ENCODE data around the gene SLC23A3.

SLC23A3 gene

DNA sequence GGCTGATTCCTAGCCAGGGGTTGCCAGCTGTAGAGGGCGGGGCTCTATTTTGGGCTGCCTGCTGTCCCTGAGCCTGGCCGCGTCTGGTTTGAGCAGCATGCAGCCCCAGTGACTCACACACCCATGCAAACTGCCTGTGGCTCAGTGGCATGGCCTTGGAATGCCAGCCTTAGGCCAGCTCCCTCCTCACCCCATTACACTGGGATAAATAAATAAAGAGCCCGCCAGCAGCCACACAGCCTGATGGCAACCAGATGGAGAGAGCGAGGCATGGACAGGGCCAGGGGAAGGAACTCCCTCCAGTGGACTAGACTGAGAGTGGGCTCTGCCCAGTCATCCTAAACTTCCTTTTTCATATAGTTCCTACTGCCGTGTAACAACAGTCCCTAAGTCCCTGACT is 27.5 kb downstream of the SLC23A3 start:
- no peak for DNase-seq (ENCODE audit: low spot score)

GRCh38 chr2:219140722-219141121 is 29.1 kb downstream of the SLC23A3 start:
- DNase-seq (ENCODE audit: low spot score): no peak

DNA sequence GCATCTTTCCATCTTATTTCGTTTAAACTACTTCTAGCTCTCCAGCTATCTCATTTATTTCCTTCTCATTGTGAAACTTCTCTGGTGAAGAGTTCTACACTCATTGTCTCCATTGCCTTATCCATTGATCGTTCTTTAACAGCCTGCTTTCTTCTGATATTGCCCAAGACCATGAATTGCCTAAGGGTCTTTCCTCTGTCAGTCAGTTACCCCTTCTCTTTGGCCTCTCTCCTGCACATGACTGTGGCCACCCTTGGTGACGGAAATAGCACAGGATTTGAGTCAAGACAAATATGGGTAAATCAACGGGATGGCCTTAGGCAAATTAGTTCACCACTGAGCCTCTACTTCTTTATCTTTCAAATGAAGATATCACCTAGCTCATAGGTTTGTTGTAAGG is 35.9 kb downstream of the SLC23A3 start:
- DNase-seq (ENCODE audit: low spot score): no peak

DNA sequence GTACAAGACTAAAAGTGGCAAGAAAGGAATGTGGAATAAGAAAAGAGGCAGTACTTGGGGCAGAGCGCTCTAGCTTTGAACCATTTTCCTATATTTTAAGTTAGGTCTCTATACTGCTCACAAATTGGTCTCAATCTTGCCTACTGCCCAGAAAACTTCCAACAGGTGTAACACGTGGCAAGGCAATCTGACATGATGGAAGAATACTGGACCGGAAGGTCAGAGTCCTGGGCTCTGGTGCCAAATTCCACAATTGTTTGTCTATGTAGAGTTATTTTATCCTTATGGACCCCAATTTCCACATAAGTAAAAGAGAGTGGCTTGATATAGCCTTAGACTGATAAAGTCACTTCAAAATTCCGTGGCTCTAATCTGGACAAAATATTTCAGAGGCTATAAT is 38.1 kb downstream of the SLC23A3 start:
- no peak for DNase-seq (ENCODE audit: low spot score)

GRCh38 chr2:219131327-219131726 is 38.5 kb downstream of the SLC23A3 start:
- no peak for DNase-seq (ENCODE audit: low spot score)

GRCh38 chr2:219129589-219129988 is 40.2 kb downstream of the SLC23A3 start:
- no peak for DNase-seq (ENCODE audit: low spot score)

- DNase-seq (ENCODE audit: low spot score): no peak
Observed at GRCh38 chr2:219128396-219128795, 41.4 kb downstream of the SLC23A3 start.

DNA sequence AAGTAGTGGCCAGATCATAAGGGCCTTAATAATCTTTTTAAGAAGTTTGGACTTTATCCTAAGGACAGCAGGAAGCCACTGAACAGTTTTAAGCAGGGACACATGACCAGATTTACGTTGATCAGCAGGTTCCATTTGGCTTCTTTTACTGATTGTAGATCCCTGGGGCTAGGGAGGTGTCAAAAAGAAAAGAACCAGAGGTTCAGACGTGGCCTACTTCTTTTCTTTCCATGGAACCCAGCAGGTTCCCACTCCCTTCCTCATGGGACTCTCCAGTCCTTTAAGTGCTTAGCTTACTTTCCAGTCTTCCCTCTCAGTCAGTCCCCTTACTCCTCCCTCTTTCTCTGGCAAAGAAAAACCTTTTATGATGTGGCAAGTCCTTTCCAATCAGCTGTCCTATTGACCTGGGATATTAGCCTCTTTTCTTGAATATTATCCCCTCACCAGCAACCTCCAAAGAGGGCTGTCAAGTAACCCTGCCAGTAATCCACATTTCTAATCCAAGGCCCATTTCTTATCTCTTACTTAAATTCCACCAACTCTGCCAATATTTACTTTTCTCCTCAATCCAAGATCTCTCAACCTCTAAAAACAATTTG is 42.7 kb downstream of the SLC23A3 start:
- no peak for DNase-seq (ENCODE audit: low spot score)

- no peak for DNase-seq (ENCODE audit: low spot score)
Observed at GRCh38 chr2:219126555-219126954, 43.3 kb downstream of the SLC23A3 start.

DNA sequence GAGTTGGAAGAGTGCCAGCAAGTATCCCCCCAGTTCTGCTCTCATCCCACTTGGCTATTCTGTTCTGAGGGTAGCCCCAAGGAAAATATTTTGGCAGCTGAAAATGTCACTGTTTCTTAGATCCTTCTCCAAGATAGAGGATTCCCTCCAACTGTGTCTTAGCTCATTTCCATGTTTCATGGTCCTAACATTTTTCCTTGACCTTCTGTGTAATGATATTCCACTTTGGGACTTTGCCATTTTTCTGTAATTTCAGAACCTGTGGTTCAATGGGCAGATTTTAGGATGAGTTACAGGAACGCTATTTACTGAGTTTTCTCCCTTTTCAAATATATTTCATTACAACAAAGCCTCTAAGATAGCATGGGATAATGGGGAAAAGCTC is 44.0 kb downstream of the SLC23A3 start:
- DNase-seq (ENCODE audit: low spot score): no peak

DNA sequence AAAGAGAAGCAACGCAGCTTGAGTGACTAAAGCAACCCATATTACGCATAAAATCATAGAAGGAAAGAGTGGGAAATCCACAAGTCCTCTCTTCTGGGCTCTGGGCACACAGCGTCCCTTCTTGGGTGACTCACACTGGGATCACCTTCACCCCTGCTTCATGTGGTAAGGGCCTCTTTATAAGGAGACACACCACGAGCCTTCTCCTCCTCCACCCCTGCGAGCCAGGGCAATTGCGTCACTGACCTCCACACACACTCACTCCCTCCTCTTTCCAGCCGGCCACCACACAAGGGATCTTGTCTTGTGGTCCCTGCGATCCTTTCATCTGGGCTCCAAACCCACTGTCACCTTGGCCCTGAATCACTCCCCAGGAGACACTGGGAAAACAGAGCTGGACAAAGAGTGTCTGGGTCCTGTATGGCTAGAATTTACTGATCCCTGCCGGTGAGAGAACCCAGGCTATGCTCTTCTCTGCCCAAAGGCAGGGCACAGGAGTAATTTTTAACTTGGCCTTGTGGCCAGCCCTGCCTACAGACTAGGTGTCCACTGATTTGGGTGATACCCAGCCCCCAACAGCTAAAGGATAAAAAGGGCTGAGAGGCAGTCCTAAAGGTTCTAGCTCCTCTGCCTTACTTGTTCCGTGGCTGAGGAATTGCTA is 44.5 kb downstream of the SLC23A3 start:
- no peak for DNase-seq (ENCODE audit: low spot score)

- DNase-seq (ENCODE audit: low spot score): peak; percentile 8
Observed at GRCh38 chr2:219124381-219125110, 45.3 kb downstream of the SLC23A3 start.

GRCh38 chr2:219123356-219124135 is 46.3 kb downstream of the SLC23A3 start:
- DNase-seq (ENCODE audit: low spot score): no peak

DNA sequence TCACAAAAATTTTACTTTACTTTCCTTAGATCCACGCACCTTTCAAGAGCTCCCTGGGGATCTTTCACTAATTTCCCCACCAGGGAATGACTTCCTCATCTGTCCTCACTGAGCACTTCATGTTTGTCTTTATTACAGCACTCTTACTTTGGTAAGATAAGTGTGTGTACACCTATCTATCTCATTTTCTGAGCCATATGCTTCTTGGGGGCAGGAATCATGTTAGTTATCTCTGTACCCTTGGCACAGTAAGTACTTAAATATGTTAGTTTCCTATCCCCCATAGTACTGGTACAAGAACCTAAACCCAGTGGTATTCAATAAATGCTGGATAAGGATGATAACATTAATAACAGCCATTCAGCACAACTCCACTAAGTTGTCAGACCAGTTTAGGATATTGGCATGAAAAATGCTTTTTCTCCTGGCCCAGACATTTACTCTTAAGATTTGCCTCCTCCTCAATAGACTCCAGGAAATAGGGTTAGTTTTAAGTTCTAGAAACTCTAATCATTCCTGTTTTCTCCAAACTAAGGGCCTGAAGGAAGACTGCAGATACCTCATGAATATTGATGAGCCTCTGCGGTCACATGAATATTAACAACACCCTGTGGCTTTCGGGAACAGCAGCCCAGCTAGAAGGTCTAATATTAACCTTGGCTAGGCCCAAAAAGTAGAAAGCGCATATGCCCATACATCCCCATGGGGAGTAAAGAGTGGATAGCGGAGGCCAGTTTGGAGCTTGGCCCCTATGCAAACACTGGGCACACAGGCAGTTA is 47.4 kb downstream of the SLC23A3 start:
- peak; percentile 14 for DNase-seq (ENCODE audit: low spot score)

GRCh38 chr2:219120082-219120481 is 49.7 kb downstream of the SLC23A3 start:
- DNase-seq (ENCODE audit: low spot score): no peak

DNA sequence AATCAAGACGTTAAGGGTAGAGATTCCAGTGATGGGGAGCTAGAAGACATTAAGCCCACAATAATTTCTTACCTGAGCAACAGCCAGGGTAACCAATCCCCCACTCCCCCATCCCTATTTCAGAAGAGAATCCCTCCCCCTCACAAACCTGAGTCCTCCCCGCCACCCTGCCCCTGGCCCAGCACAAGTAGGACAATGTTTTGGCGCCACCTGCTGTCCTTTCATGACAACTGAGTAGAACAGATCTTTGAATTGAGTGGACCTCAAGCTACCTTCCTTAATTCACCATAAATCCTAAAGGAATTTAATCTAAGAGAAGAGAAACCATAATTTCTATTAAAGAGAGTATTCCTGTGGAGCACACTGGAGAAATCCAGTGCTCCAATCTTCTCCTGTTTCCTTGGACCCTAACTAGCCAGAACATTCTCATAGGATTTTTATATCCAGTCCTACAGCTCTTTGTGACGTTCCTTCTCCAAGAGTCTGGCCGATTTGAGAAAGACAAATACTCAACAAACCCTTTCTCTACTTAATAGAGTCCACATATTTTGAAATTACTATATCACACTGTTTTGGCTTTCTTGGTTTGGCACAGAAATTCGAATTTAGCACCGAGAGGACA is 50.3 kb downstream of the SLC23A3 start:
- peak; percentile 81 for DNase-seq (ENCODE audit: low spot score)

GRCh38 chr2:219118504-219118903 is 51.3 kb downstream of the SLC23A3 start:
- DNase-seq (ENCODE audit: low spot score): no peak

DNA sequence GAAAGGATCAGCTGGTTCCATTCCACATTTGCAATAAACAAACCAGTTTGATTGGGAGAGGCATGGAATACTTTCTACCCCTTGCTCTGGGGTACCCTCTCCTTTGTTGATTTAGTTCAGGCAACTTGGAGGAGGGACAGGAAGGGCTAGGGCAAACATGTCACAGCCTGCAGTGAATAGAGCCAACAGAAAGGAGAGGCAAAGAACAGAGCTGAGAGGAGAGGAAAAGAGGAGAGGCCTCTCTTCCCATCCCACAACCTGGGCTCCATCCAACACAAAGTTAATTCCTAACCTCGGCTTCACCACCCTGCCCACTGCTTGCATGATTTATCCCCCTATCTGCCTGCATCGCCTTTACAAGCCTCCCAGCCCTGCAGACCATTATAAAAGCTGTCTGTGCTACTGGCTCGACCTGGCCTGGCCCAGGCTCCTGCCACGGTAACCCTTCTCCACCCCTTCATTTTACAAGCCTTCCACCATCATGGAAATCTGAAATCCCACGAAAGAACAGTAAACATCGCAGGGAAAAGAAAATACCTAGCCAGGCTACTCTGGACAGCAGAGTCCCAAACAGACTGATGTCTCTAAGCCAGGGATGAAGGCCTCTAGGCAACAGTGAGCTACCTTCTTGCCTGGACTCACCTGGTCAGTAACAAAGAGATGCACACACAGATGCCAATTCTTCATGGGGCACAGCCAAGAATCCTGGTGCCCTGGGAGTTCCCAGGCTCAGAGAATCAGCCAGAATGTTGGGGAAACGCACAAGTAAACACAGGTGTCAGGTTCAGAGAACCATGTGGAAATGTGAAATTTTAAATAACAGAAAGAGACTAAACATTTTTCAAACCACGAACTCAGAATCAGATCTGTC is 52.8 kb downstream of the SLC23A3 start:
- DNase-seq (ENCODE audit: low spot score): no peak

- DNase-seq (ENCODE audit: low spot score): no peak
Observed at GRCh38 chr2:219112651-219113338, 57.0 kb downstream of the SLC23A3 start.

- no peak for DNase-seq (ENCODE audit: low spot score)
Observed at GRCh38 chr2:219112062-219112406, 57.8 kb downstream of the SLC23A3 start.
